Skin of body (tissue), 2 donors: ENCODE results near the gene HARBI1. TPM values are rescaled to one million over a fixed set of nuclear protein-coding genes. Genes with fewer than 3 reads are reported as not detected.

Experiments
- DNase-seq: peaks from one replicate; lab custom pipeline; 2025; lab: John Stamatoyannopoulos, UW
- total RNA-seq: library from RNA; depleted of rRNA; stranded (reverse); fragments of >200 nt; gene quantifications from one replicate; pipeline ENCODE4 v1.2.3, GENCODE V29; 2014

The HARBI1 gene
- total RNA-seq: 2.4 TPM

- DNase-seq: peak; percentile 92
These were observed at the start of gene HARBI1, which contains the start of gene ATG13 for GRCh38 chr11:46617134-46617971. Gene HARBI1 (minus strand): TSS chr11:46617227. CDS start chr11:46616237, 990 bp downstream. Gene ATG13 (plus strand): TSS chr11:46617553. CDS start chr11:46644292, 26,739 bp downstream.

GRCh38 chr11:46666516-46666915, 49.5 kb upstream of the HARBI1 start:
- no peak for DNase-seq

GRCh38 chr11:46665356-46665755, 48.3 kb upstream of the HARBI1 start:
- no peak for DNase-seq

- DNase-seq: no peak
These were observed 47.6 kb upstream of the HARBI1 start for GRCh38 chr11:46664612-46665011.

- no peak for DNase-seq
These were observed 46.4 kb upstream of the HARBI1 start for GRCh38 chr11:46663277-46663940.

GRCh38 chr11:46662366-46662765, 45.3 kb upstream of the HARBI1 start:
- no peak for DNase-seq

GRCh38 chr11:46661836-46662235, 44.8 kb upstream of the HARBI1 start:
- DNase-seq: no peak

- no peak for DNase-seq
These were observed 42.9 kb upstream of the HARBI1 start for GRCh38 chr11:46659908-46660307.

- no peak for DNase-seq
These were observed 41.2 kb upstream of the HARBI1 start for GRCh38 chr11:46658259-46658658.

- DNase-seq: no peak
These were observed 40.2 kb upstream of the HARBI1 start for GRCh38 chr11:46657186-46657585.

- no peak for DNase-seq
These were observed 38.6 kb upstream of the HARBI1 start for GRCh38 chr11:46655631-46656030.

GRCh38 chr11:46649180-46649738, 32.2 kb upstream of the HARBI1 start:
- peak; percentile 80 for DNase-seq

GRCh38 chr11:46643986-46644385, 27.0 kb upstream of the HARBI1 start:
- DNase-seq: no peak

- DNase-seq: no peak
These were observed 26.5 kb upstream of the HARBI1 start for GRCh38 chr11:46643531-46643930.

GRCh38 chr11:46642627-46643335, 25.8 kb upstream of the HARBI1 start:
- no peak for DNase-seq

GRCh38 chr11:46641639-46642038, 24.6 kb upstream of the HARBI1 start:
- no peak for DNase-seq

- no peak for DNase-seq
These were observed 23.2 kb upstream of the HARBI1 start for GRCh38 chr11:46640036-46640788.

GRCh38 chr11:46639197-46639839, 22.3 kb upstream of the HARBI1 start:
- no peak for DNase-seq

- no peak for DNase-seq
These were observed 20.5 kb upstream of the HARBI1 start for GRCh38 chr11:46637546-46637945.

- no peak for DNase-seq
These were observed 18.6 kb upstream of the HARBI1 start for GRCh38 chr11:46635557-46636139.
